Stimulated activated CD8-positive, alpha-beta memory T cell treated with anti-CD3 and anti-CD28 coated beads, Interleukin-7, amount 100 ng/mL, for 24 hours (primary cell): ENCODE results near the gene SLC39A11.

Experiments used
- DNase-seq: peaks from one replicate; pipeline ENCODE4 v3.0.0-alpha.2; 2020; ENCODE audit warnings: low read depth

The SLC39A11 gene

DNA sequence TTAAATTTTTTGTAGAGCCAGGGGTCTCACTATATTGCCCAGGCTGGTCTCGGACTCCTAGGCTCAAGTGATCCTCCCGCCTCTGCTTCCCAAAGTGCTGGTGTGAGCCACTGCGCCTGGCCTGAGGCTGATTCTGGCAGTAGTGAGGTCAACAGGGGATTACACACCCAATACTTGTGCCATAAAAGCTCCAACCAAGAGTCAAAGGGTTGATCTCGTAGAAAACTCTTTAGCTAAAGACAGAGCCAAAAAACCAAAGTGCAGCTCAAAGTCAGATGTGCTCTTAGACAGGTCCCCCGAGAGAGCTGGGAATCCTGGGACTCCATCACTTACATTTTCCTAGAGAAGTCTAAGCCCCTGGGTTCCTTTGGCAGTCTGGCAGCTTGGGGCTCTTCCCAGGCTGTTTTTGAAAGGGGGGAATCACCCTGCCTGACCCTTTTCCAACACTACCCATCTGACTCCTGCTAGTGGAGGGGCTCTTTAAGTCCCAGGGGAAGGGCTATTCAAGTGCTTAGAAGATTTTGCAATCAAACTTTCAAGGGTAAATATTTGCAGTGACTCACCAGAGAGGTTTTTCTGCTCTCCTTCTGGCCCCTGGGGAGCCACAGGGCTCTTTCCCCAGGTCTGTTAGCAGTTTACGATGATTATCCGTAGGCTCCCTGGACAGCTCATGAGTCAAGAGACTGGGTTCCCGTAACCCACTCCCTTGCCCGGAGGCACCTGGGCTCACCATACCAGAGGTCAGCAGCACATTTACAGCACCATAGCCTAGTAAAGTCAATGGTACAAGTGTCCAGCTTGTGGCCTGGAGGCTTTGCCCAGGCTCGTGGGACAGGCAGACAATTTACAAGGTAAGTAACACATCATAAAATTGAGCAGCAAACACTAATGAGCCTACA lies 408.7 kb downstream of the SLC39A11 start:
- DNase-seq: no peak

DNA sequence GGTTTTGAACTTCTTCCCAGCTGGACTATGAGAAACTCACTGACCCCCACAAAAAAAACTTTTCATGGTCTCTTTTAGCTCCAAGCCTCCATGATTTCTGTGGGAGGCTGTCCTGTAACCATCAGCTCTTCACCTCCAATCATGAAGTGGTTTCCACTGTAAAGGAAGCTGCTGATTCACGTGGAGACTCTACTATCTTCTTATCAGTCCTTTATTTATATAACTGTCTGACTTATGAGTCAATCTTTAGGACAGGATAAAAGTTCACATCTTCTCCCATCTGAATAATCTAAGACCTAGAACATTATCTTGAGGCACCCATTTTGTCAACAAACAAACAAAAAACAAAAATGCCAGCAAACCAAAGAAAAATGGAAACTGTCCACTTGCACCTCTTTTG lies 409.9 kb downstream of the SLC39A11 start:
- no peak for DNase-seq

DNA sequence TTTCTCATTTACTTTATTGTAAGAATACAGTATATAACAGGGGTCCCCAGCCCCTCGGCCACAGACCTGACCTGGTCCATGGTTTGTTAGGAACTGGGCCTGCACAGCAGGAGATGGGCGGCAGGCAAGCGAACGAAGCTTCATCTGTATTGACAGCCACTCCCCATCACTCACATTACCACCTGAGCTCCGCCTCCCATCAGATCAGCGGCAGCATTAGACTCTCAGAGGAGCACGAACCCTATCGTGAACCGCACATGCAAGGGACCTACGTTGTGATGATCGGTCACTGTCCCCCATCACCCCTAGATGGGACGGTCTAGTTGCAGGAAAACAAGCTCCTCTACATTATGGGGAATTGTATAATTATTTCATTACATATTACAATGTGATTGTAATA lies 410.6 kb downstream of the SLC39A11 start:
- no peak for DNase-seq

DNA sequence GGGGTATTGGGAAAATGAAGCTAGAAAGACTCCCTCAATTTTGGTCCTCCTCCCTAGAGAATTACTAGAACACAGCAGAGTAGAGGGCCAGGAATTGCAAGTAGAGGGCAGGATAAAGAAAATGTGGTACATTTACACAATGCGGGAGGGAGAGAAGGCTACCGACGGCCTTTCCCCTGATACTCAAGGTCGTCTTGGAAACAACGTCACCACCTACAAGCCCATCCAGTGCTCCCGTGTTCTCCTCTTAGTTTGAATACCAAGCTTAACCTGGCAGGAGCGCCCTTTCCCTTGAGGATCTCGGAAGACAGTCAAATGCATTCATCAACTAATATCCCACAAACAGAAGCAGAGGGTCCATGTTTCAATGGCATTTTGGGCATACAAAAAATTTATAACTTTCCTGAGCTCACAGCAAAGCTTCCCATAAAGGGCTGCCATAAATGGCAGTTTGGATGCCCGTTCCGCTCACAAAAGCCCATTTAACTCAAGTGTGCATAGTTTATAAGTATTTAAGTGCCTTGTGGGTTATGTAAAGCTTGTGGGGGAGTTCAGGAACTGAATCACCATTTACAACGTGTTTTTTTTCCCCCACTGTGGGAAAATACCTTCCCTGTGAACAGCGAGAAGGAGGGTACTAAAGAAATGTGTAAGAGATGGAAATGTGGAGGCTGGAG lies 414.6 kb downstream of the SLC39A11 start:
- DNase-seq: no peak

DNA sequence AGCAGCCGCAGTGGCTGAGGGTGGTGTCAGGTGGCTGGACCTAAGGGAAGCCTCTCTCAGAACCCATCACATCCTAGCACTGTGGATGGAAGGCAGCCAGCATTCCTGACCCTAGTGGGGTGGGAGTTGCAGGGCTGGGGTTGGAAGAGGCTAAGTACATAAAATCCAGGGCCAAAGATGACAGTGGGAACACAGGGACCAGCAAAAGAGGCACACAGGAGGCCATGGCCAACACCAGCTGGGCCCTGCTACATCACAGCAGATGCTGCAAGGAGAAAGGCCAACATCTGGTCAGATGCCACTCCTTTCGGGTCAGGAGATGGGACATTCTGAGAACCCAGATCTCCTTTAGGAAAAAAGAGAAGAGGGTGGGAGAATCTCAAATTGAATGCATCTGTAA lies 415.4 kb downstream of the SLC39A11 start:
- no peak for DNase-seq

DNA sequence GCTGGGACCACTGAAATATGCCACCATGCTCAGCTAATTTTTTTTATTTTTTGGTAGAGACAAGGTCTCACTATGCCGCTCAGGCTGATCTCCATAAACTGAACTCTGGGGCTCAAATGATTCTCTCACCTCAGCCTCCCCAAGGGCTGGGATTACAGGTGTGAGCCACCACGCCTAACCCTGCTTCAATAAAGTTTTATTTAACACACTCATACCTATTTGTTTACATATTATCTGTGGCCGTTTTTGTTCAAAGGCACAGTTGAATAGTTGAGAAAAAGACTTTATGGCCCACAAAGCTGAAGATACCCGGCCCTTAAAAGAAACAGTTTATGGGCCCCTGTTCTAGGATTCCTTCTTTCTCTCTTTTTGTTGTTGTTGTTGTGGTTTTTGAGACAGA lies 419.8 kb downstream of the SLC39A11 start:
- DNase-seq: no peak

DNA sequence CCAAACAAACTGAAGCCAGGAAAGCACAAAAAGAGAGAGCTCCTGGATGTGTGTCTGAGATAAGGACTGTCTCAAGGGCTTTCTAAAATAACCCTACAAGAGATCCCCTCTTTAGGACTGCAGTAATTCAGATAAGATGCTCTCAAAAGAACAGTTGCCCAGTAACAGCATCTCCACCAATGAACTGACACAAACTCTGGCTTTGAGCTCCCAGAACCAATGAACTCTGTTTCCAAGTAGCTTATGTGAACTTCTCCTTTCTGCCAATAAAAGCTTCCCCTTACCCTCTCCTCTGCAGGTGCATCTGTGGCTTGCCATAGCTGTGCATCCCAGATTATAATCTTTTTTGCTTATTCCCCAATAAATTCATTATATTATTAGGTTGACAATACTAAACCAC lies 421.5 kb downstream of the SLC39A11 start:
- no peak for DNase-seq

DNA sequence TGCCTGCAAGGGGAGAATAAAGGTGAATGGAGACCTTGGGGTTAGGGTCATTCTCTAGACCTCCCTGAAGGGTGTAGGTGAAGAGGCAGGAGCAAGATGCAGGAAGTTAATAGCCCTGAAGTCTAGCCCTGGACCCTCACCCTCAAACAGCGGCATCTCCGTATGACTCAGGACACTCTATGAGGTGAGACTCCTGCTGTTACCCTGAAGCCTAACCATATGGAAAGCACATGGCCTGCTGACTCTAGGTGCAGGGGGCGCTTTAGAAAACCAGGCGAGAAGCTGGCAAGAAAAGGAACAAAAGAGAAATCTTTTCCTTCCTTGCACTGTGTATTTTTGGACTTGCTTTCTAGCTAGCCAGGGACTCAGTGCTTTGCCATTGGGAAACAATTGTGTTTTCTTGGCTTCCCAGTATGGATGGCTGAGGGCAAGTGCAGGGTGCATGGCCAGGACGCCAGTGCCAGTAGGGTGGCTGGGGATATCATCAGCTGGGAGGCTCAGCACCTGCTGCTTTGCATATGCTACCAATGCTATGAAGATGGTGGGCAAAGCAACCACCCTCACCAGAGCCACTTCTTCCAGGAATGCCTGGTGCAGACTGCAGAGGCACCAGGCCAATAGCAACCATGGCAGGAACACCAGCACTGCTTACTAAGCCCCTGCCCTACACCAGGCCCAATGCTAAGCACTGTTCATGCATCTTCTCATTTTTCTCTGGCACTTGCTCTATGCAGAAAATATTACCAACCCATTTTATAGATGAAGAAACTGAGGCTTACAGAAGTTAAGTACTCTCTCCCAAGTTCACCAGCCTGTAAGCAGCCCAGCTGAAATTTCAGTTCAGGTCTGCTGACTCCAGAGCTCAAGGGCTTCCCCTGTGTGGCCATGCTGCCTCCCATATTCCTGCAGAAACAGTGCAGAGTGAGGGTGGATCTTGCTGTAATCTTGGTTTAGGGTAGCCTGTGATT lies 425.1 kb downstream of the SLC39A11 start:
- no peak for DNase-seq

DNA sequence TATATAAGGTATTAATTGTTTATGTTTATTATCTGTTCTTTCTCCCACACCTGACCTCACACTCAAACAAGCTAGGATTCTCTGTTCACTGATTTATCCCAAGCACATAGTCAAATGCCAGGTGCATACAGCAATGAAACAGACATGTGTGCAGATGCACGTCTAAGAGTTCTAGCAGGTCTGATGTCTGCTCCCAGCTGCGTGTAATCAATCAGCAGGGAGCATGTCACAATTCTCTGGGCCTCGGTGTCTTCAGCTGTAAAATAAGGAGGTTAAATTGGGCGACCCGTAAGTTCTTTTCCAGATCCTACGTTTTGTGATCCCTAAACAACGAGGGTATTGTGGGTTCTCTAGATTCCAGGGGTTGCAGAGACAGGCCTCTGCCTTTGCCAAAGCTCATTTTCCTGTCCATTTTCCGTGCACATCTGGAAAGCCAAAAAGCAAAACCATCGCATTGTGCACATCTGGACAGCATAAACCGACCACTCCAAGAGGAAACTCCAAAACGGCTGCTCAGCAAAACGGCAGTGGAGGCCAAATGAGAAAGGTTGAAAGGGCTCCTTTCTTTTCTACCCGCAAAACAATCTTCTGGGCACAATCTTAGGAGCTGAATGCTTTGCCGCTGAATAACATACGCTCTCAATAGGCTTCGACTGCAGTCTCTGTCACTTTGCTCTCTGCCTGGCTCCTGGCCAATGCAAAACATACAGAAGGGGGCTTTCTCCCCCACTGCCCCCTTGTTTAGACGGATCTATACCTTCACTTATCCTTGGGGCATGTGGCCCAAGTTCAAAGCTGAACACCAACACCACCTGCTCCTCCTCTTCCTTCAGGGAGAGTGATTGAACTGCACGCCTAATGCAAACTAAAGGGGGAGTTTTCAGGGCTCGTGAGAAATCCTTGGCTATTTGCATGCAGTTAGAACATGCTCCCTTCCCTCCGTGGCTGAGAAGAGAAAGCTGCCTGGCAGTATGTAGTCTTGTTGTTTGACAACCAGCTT lies 426.3 kb downstream of the SLC39A11 start:
- no peak for DNase-seq

DNA sequence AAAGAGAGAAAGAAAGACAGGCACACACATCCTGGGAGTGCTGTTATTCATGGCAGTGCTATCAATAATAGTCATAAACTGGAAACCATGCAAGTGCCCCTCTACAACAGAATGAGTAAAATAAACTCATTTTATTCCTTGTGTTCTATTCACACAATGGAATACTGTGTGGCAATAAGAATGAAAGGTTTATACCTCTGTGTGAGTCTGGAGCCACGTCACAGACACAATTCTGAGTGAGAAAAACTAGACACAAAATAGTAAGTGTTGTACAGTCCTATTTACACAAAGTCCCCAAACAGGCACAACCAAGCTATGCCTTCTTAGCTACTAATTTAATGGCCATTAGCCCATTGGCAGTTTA lies 429.7 kb downstream of the SLC39A11 start:
- DNase-seq: no peak

DNA sequence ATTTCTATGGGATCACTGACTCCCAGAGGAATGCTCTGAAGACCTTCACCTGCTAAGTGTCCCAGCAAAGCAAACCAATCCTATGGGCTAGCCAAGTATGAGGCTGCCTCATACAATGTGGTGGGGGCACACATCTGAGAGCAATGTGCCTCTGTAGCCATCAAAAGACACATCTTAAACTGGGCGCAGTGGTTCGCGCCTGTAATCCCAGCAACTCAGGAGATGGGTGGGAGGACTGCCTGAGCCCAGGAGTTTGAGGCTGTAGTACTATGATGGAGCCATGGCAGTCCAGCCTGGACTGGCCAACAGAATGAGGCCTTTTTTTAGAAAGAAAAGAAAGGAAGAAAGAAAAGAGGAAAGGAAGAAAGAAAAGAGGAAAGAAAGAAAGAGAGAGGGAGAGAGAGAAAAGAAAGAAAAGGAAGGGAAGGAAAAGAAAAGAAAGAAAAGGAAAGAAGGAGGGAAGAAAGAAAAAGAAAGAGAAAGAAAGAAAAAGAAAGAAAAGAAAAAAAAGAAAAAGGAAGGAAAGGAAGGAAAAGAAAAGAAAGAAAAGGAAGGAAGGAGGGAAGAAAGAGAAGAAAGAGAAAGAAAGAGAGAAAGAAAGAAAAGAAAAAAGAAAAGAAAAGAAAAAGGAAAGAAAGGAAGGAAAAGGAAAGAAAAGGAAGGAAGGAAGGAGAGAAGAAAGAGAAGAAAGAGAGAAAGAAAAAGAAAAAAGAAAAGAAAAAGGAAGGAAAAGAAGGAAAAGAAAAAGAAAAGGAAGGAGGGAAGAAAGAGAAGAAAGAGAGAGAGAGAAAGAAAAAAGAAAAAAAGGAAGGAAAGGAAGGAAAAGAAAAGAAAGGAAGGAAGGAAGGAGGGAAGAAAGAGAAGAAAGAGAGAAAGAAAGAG lies 430.3 kb downstream of the SLC39A11 start:
- DNase-seq: no peak

DNA sequence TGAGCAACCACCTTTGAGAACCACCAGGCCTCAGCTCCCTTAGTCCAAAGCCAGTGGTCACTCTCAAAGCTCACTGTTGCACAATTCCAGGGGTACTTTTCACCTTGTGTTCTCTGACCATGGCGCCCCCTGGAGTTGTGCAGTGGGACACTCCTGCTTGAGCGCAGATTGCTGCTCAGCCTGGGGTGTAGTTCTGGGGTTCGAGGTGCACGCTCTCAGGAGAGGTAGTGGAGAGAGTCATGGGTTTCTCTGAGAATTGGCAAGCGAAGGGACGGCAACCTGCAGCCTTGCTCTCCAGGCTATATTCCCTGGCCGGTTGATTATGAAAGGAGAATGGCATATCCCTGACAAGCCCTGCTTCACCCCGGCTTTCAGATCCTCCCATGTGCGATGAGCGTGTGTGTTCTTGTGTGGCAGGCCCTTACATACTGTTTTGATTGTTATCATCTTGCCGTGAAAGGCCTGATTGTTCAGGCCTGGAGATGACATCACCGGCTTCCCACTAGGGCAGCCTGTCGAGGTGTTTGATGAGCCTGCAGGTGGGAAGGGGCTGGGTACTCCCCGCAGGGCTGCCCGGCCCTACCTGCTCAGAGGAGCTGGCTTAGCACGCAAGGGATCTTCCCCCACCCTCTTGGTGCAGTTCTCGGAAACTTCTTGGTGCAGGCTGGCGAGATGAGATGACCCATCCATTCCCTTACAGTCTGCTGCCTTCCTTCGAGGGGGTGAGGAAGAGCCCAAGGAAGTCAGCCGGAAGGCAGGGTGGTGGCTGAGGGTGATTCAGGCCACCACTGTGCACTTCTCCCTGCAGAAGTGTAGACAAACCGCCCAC lies 431.2 kb downstream of the SLC39A11 start:
- no peak for DNase-seq

DNA sequence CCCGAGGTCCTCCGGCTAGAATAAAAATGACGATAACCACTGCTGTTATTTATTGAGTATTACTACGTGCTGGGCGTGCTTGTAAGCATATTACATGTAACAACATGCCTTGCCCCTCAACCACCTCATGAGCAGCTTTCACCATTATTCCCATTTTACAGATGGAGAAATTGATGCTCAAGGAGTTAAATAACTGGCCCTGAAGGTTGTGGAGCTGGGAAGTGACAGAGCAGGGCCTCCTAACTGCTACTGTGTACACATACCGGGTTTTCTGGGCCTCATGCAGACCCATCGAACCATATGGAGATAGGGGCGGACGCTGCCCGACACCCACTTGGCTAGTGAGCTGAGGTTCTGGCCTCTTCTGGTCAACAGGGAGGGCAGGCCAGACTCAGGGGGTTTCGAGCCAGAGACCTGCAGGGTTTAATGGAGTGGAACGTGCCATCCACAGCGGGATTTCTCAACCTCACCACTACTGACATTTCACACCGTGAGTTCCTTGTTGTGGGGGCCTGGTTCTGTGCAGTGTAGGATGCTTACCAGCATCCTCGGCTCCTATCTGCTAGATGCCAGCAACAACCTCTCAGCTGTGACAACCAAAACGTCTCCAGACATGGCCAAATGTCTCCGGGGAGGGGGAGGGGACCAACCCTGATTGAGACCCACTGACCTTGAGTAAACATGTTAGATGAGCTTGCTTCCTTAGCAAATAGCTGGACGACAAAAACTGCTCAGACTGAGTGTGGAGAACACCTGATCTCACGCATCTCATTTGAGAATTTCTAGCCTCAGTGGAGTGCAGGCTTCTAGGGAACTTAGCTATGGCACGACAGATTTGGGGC lies 432.0 kb downstream of the SLC39A11 start:
- no peak for DNase-seq

DNA sequence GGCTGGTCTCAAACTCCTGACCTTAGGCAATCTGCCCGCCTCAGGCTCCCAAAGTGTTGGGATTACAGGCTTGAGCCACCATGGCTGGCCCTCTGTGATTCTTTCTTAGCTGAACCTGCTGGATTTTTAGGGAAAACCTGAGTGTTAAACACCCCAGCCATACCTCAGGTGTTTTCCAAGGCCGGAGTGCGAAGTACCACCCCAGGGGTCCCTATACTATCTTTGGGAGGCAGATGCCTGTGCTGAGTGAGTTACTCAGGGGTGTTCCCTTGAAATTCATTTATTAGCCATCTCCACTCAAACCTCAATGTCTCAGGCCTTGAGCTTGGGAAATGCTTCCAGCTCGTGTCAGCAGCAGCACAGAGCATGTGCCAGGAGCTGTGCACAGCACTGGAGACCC lies 432.7 kb downstream of the SLC39A11 start:
- no peak for DNase-seq

DNA sequence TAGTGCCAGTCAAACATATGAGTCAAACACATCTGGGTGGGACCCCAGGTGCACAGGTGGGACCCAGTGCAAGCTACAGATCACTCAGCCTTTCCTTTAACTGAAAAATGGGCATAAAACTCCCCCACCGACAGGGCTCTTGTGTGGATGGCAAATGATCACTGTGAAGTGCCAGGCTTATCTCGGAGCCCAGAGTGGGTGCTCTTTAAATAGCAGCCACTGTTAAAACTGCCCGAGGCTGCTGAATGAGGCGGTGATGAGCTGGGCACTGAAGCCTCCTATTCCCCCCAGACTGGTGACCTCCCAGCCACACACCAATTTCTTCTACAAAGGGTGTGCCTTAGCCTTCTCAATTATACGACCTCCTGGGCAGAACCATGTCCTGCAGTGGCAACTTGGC lies 433.8 kb downstream of the SLC39A11 start:
- no peak for DNase-seq

DNA sequence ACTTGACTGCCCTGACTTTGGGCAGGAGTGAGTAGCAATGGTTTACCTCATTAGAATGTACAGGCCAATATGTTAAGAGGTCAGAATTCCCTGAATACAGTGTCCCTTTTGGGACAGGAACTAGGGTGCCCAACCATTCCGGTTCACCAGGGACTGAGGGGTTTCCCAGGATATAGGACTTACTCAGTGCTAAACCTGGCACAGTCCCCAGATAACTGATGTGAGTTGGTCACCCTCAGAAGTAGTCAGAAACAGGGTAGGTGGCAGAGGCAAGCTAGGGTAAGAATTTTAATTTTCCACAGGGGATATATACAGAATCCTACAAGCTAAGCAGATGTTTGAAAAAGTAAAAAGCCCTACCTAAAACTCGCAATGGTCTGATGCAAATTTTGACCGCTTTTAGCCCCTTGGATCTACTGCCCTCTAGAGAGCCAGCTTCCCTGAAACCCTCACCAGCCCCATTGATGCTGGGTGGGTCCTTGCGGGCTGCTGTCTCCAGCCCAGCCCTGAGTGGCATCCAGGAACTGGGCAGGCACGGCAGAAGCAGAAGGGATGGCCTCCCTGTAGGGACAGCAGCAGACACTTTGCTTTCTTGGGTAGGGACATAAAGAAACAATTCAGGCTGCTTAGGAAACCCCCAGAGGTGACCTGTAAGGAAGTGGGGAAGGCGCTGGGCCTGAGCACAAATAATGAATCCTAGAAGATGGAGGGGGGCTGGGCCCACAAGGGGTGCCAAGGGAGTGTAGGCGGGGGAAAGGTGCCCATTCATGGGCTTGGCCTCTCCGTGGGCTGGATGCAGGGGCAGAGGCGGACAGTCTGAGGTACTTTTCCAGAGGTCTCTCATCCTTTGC lies 434.8 kb downstream of the SLC39A11 start:
- no peak for DNase-seq

DNA sequence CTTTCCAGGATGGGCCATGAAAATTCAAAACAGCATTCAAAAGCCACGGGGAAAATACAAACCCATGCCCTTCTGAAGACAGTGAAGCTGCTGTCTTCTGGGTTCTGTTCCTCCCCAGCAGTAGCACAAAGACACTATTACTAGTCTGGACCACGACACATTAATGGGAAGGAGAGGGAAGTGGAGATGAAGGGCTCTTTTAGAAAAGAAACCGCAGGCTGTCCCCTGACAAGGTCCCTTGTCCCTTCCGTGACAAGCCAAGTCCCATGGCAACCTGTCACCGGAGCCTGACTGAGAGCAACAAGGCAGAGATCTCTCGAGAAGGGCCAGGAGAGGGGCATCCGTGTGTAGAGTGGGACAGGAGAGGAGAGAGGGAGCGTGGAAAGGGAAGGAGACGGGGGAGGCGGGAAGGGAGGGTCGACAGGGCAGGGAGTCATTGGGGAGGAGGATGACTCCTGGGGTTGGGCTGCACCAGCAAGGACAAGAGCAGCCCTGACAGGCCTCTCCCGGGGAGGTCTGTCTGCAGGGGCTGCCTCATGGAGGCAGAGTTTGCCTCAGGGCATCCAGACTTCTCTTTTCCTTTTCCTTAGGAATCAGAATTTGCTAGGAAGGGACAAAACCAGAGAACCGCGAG lies 436.2 kb downstream of the SLC39A11 start:
- DNase-seq: no peak
